OCI-LY7 (cell line): ENCODE data around the gene KCNG4. TPM values are rescaled to one million over a fixed set of nuclear protein-coding genes. Genes with fewer than 3 reads are reported as not detected.

Experiments
- BruUV-seq: library from RNA; stranded (reverse); fragments of 400-500 nt; replicated peaks from 2 replicates; lab custom pipeline; 2021; lab: Mats Ljungman, UMichigan
- CTCF ChIA-PET: fragments of 300-600 bp; sonication (Branson Sonifier 250); formaldehyde crosslinking; loops from one replicate; lab custom pipeline; 2022; ENCODE audit warnings: antibody characterized with exemption; ENCODE audit not compliant: unreplicated experiment; lab: Charles Lee
- POLR2A ChIA-PET: fragments of 300-600 bp; sonication (Branson Sonifier 250); formaldehyde crosslinking; loops from one replicate; lab custom pipeline; 2022; ENCODE audit warnings: antibody characterized with exemption; lab: Charles Lee
- DNase-seq: peaks from one replicate; pipeline ENCODE4 v3.0.0-alpha.2; 2015; ENCODE audit warnings: low spot score
- H2AFZ ChIP-seq: fragments of 200-600 bp; sonication (generic), shearing (Covaris generic); 2 replicates; pipeline ENCODE4 v1.6.1; 2014; ENCODE audit warnings: mild to moderate bottlenecking, antibody characterized with exemption, low read length, moderate library complexity
- H3K27ac ChIP-seq: fragments of 200-600 bp; sonication (generic); 2 replicates; pipeline ENCODE4 v1.5.1; 2014; ENCODE audit warnings: mixed run types, low read depth, mild to moderate bottlenecking, moderate library complexity, low read length, inconsistent platforms; ENCODE audit not compliant: poor library complexity, severe bottlenecking
- H3K36me3 ChIP-seq: fragments of 200-600 bp; sonication (generic); 2 replicates; pipeline ENCODE4 v1.6.1; 2014; ENCODE audit warnings: mild to moderate bottlenecking, antibody characterized with exemption, low read length, moderate library complexity, mixed read lengths; ENCODE audit not compliant: insufficient read depth
- H3K4me1 ChIP-seq: fragments of 200-600 bp; sonication (generic); 2 replicates; pipeline ENCODE4 v1.5.1; 2014; ENCODE audit warnings: mild to moderate bottlenecking, low read length; ENCODE audit not compliant: insufficient read depth, poor library complexity, severe bottlenecking
- H3K4me2 ChIP-seq: fragments of 200-600 bp; sonication (generic); 2 replicates; pipeline ENCODE4 v1.6.1; 2014; ENCODE audit warnings: mild to moderate bottlenecking, low read length
- H3K4me3 ChIP-seq: fragments of 200-600 bp; sonication (generic); 2 replicates; pipeline ENCODE4 v1.5.1; 2014; ENCODE audit warnings: mild to moderate bottlenecking, low read depth, low read length; ENCODE audit not compliant: poor library complexity, severe bottlenecking
- H3K79me2 ChIP-seq: fragments of 200-600 bp; sonication (generic); 2 replicates; pipeline ENCODE4 v1.6.1; 2016; ENCODE audit warnings: low read depth, mild to moderate bottlenecking, low read length, moderate library complexity, mixed read lengths; ENCODE audit not compliant: insufficient read depth
- H3K9me2 ChIP-seq: fragments of 200-600 bp; sonication (generic); 2 replicates; pipeline ENCODE4 v1.6.1; 2016; ENCODE audit warnings: mild to moderate bottlenecking, low read length, mixed read lengths; ENCODE audit not compliant: insufficient read depth
- H3K9me3 ChIP-seq: fragments of 200-600 bp; sonication (generic); 2 replicates; pipeline ENCODE4 v1.6.1; 2014; ENCODE audit warnings: mild to moderate bottlenecking, mixed run types, low read length, mixed read lengths
- H4K20me1 ChIP-seq: fragments of 200-600 bp; sonication (generic); 2 replicates; pipeline ENCODE4 v1.6.1; 2014; ENCODE audit warnings: mild to moderate bottlenecking, antibody characterized with exemption, low read length, moderate library complexity, mixed read lengths; ENCODE audit not compliant: insufficient read depth
- CTCF ChIP-seq: fragments of 200-600 bp; sonication (generic); conservative IDR thresholded peaks from 2 replicates; pipeline ENCODE4 v1.5.1; 2014; ENCODE audit warnings: mild to moderate bottlenecking, antibody characterized with exemption, low read length, moderate library complexity, mixed read lengths
- EZH2phosphoT487 ChIP-seq: fragments of 200-600 bp; sonication (generic); IDR thresholded peaks from 2 replicates; pipeline ENCODE4 v1.6.1; 2018; ENCODE audit warnings: low read depth, borderline replicate concordance, mild to moderate bottlenecking, mixed run types, antibody characterized with exemption, low read length, moderate library complexity, mixed read lengths
- intact Hi-C: fragments of 100-400 bp; cut with micrococcal nuclease; formaldehyde crosslinking; loops from one replicate; pipeline ENCODE4 v1.10.0; 2022; ENCODE audit not compliant: unreplicated experiment
- total RNA-seq, 2 experiments: library from RNA; depleted of rRNA in 1 of 2; stranded (reverse); fragments of >200 nt in 1 of 2; shearing (Covaris generic) in 1 of 2; gene quantifications; 2 replicates each; pipeline ENCODE4 v1.2.3, GENCODE V29; 2014 to 2022

KCNG4 gene
- total RNA-seq, 2 experiments from 2014 or later = not detected

GRCh38 chr16:84271037-84271436 lies 31.2 kb upstream of the KCNG4 start:
- Histone ChIP-seq H3K79me2 (no peaks in the 10 kb centered on the region), H3K4me3 (no peak overlapping the region), H2AFZ (no peak overlapping the region), H3K27ac (no peak overlapping the region), H3K9me3 (no peaks in the 10 kb centered on the region), H3K4me2 (no peak overlapping the region), H4K20me1 (no peaks in the 10 kb centered on the region), H3K9me2 (no peaks in the 10 kb centered on the region), H3K4me1 (no peaks in the 10 kb centered on the region), H3K36me3 (no peaks in the 10 kb centered on the region)
- POLR2A ChIA-PET = no interaction called here
- TF ChIP-seq EZH2phosphoT487 = no peak
- TF ChIP-seq CTCF = no peak
- CTCF ChIA-PET = interaction anchor here (0.5 kb wide), 1 partner anchor 1008 kb away, joined by 3 read pairs; no protein-coding TSS in a partner anchor
- BruUV-seq = no TSS peak
- no peak for DNase-seq
- intact Hi-C loops = no loop called here

- H3K9me2 ChIP-seq = no peaks in the 10 kb centered on the region
- no peaks in the 10 kb centered on the region for H3K9me3 ChIP-seq
- TF ChIP-seq EZH2phosphoT487 = no peak
- no peak for TF ChIP-seq CTCF
- no peak overlapping the region for H2AFZ ChIP-seq
- no peak overlapping the region for H3K4me3 ChIP-seq
- intact Hi-C loops = no loop called here
- no peak overlapping the region for H3K27ac ChIP-seq
- H3K4me1 ChIP-seq = no peaks in the 10 kb centered on the region
- DNase-seq = no peak
- H3K4me2 ChIP-seq = no peak overlapping the region
- POLR2A ChIA-PET = no interaction called here
- H3K79me2 ChIP-seq = no peaks in the 10 kb centered on the region
- no peaks in the 10 kb centered on the region for H4K20me1 ChIP-seq
- no TSS peak for BruUV-seq
- CTCF ChIA-PET = interaction anchor here (0.5 kb wide), 1 partner anchor 1008 kb away, joined by 3 read pairs; no protein-coding TSS in a partner anchor
- H3K36me3 ChIP-seq = no peaks in the 10 kb centered on the region
Measured at GRCh38 chr16:84270531-84270930, 30.7 kb upstream of the KCNG4 start.

- Histone ChIP-seq H3K9me2 (no peaks in the 10 kb centered on the region), H3K4me2 (no peak overlapping the region), H2AFZ (no peak overlapping the region), H3K9me3 (no peaks in the 10 kb centered on the region), H3K27ac (no peak overlapping the region), H4K20me1 (no peaks in the 10 kb centered on the region), H3K4me3 (no peak overlapping the region), H3K4me1 (no peaks in the 10 kb centered on the region), H3K79me2 (no peaks in the 10 kb centered on the region), H3K36me3 (no peaks in the 10 kb centered on the region)
- ChIA-PET CTCF (no interaction called here), POLR2A (interaction anchor here (0.6 kb wide), 1 partner anchor 477 kb away, joined by 4 read pairs; no protein-coding TSS in a partner anchor)
- TF ChIP-seq EZH2phosphoT487 = no peak
- TF ChIP-seq CTCF = no peak
- DNase-seq = no peak
- intact Hi-C loops = no loop called here
- BruUV-seq = no TSS peak
Measured at GRCh38 chr16:84270071-84270470, 30.3 kb upstream of the KCNG4 start.
